Measurements from ENCODE around the gene JAKMIP2.
A peak's percentile ranks its signal among the peaks of the same experiment; 100 is the strongest.

The JAKMIP2 gene

GRCh38 chr5:147552897-147553296 is 229.6 kb downstream of the JAKMIP2 start:
- DNase-seq, result no peak

- DNase-seq, result no peak
Observed at GRCh38 chr5:147551677-147552076, 230.9 kb downstream of the JAKMIP2 start.

- DNase-seq, result no peak
Observed at GRCh38 chr5:147547730-147548129, 234.8 kb downstream of the JAKMIP2 start.

GRCh38 chr5:147544556-147544955 is 238.0 kb downstream of the JAKMIP2 start:
- DNase-seq, result no peak

GRCh38 chr5:147539053-147539452 is 243.5 kb downstream of the JAKMIP2 start:
- DNase-seq, result peak; percentile 66

GRCh38 chr5:147538236-147538635 is 244.3 kb downstream of the JAKMIP2 start:
- no peak for DNase-seq
